NCI-H1930 (cell line): ENCODE results near the gene SLC7A5.
"Not testable (repeated sequence)": the region's sequence is repeated elsewhere in the genome, so short reads cannot be mapped to it uniquely, and the experiment has no call there.

Source experiments
- DNase-seq, 2 experiments: peaks; one replicate each; lab custom pipeline; 2025; lab: John Stamatoyannopoulos, UW

SLC7A5 gene

DNA sequence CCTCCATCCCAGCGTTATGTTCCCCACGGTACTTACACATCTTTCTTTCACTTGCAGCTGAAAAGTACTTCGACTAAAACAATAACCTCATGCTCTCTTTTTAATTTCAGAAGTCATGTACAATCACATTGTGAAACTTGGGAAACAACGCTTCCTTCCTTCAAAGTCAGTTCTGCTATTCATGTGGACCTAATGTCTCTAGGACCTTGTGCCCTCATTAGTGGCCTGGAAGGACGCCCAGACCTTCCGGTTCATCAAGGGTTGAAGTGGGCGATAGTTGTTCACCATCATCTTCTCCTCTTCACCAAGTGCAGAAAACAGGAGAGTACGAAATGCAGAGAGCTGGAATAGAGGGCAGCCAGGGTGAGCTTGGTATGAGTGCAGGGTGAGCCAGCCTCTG, 18.6 kb upstream of the SLC7A5 start:
- DNase-seq, result not testable (repeated sequence)

DNA sequence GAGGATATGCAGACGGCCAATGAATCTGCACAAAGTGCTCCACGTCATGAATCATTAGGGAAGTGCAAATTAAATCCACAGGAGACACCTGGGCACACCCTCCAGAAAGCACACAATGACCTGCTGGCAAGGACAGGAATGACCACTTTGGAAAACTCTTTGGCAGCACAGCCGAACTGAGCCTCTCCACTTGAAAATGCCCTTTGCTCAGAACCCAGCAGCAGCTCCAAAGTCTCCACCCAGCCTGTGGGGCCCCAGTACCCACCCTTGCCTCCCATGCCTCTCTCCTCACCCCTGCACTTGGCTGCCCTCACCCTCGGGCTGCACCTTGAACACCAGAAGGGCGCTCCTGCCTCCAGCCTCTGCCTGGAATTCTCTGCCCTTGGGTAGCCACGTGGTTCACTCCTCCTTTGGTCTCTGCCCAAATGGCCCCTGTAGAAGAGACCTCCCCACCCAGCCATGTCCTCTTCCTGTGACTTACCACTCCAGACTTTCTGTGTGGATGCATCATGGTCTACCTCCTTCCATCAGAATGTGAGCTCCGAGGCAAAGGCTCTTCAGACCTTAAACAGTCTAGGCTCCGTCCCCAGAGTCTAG, 16.2 kb upstream of the SLC7A5 start:
- DNase-seq, result not testable (repeated sequence)

DNA sequence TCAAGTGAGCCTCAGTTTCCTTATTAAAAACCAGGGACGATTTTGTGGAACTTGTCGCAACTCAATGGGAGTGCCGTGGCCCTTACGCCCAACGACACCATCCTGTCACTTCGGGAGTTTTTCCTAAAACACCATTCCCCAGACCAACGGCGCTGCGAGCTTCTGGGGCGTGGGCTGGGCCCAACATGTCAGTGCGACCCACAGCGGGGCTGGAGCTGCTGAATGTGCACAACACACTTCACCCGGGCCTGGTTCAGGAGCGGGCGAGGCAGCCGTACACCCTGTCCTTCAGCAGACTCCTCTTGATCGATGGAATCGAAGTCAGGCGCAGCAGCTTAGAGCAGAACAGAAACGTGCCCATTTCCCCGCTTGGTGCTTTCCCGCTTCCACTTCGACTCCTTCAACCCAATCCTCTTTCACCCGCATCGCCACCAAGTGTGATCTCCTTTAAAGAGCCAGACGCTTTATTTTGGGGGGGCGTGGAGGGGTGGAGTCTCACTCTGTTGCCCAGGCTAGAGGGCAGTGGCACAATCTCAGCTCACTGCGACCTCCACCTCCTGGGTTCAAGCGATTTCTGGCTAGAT, 13.2 kb upstream of the SLC7A5 start:
- DNase-seq, result no peak

DNA sequence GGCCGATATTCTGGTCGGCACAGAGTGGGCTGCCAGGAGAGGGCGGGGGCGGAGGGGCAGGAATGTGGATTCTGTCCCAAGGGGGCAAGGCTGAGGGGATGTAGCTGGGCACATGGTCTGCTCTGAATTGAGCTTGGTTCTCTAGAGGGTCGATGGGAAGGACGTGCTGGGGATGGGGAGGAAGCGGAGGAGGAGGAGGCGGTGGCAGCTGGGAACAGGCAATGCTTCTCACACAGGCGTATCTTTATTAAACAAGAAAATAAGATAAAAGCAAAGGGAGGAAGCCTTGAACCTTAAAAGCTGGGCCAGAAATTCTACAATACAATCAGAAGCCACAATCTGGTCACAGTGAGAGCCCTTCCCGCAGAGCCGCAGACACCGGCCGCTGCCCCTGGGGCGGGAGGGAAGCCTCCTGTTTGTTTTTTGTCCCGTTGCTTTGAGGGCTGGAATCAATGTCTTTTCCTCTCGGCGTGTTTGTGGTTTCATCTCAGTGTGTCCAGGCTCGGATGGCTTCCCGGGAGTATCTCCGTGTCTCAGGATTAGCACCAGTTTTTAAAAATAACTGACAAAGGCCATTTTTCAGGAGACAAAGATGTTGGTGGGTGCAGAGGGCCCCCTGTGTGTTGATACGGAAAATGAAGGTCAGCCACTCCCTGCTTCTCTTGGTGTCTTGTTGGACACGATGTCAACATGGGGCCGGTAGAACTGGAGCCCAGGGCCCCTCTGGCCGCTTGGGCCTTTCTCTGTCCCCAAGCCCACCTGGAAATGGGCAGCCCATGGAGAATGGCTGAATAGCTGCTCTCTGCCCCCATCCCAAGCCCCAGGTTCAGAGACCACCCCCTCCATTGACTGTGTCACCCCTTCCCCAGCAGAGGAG, 12.3 kb upstream of the SLC7A5 start:
- no peak for DNase-seq

DNA sequence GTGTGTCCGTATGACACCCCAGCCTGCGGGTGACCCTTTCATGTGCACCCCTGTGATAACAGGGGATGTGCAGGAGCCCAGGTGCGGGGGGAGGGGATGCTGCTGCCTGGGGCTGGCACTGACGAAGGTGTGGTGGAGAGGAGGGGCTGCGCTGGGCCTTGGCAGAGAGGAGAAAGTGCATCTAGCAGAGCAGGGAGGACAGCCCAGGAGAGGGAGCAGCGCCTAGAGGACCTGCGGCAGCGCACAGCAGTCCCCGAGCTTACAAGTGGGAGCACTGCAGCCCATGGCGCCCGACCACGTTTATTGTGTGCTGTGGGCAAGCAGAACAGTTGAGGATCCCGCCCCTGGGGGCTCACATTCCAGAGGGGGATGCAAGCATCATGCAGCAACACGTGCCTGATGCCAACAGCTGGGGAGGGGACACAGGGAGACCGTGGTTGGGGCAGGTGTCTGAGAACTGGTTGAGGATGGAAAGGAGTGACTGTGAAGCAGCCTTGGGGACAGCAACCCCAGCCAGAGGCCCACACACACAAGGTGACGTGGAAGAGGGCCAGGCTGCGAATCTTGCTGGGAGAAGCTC, 10.9 kb upstream of the SLC7A5 start:
- DNase-seq, result no peak

DNA sequence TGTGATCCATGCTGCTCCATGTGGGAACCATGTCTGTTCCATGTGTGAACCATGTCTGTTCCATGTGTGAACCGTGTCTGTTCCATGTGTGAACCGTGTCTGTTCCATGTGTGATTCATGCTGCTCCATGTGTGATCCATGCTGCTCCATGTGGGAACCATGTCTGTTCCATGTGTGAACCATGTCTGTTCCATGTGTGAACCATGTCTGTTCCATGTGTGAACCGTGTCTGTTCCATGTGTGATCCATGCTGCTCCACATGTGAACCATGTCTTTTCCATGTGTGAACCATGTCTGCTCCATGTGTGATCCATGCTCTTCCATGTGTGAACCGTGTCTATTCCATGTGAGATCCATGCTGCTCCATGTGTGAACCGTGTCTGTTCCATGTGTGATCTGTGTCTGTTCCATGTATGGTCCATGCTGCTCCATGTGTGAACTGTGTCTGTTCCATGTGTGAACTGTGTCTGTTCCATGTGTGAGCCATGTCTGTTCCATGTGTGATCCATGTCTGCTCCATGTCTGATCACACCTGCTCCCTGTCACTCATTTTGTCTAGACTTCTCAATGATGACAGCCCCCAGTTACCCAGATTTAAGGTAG, 10.2 kb upstream of the SLC7A5 start:
- not testable (repeated sequence) for DNase-seq

DNA sequence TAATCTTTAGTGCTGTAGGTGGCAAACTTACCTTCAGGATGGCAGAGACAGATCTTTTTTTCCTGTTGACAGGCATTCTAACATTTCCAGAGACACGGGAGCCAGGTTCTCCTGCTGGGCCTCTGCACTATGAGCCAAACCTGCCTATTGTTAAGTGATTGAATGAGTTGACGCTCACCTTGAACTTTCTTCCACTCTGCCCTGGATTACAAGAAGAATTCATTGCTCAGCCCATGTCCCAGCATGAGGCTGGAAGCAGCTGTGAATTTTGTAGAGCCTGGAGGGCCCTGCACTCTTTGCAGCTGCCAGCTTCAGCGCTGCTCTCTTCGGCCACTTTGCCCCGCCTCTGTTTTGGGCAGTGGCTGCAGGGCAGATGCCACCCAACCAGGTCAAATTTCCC, 9.4 kb upstream of the SLC7A5 start:
- no peak for DNase-seq

DNA sequence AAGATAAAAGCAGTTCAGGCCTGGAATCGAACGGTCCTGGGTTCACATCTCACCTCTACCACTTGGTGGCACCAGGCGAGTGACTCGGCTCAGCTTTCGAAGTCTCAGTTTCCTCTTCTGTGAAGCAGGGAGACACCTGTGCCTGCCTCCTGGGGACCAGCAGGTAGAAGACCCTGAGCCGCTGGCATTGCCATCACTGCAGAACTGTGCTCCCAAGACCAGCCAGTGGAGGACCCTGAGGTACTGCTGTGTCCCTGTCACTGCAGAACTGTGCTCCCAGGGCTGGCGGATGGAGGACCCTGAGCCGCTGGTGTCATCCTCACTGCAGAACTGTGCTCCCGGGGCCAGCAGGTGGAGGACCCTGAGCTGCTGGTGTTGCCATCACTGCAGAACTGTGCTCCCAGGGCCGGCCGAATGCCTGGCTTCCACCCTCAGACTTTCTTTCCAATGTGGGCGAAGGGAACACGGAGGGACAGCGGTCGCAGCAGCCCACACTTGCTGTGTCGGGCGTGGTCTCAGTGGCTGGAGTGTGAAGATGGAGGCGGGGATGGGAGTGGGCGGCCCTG, 8.7 kb upstream of the SLC7A5 start:
- no peak for DNase-seq

DNA sequence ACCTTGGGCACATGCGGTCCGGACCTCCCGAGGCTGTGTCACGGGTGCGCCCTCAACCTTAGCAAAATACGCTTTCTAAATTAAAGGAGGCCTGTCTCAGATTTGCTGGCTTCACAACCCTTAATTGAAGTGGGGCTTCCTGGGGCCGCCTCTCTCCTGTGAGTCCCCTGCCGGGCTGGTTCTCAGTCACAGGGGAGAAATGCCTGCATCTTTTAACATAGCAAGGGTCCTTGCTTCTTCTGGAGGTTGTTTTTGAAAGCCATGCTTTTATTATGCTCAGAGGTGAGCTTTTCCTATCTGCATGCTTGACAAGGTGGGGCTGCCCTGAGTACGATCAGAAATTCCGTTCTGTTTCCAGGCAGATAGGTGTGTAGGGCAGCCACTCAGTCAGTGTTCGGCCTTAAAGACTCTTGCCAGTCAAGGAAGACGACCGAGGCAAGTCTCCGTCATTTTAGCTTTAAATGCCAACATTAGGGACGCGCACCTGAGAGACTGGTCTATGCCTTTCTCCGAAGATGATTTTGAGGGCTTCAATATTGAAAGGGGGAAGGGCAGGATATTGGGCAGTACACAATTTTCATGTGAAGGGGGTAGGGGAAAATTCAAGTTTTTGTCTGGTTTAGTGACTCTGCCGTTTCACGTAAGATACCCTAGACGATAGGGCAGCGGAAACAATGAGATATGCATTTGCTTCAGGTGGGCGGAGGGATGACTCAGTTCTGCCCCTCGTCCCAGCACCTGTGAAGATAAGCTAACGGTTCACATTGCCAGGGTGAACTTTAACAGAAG, 5.5 kb upstream of the SLC7A5 start:
- DNase-seq, result no peak

DNA sequence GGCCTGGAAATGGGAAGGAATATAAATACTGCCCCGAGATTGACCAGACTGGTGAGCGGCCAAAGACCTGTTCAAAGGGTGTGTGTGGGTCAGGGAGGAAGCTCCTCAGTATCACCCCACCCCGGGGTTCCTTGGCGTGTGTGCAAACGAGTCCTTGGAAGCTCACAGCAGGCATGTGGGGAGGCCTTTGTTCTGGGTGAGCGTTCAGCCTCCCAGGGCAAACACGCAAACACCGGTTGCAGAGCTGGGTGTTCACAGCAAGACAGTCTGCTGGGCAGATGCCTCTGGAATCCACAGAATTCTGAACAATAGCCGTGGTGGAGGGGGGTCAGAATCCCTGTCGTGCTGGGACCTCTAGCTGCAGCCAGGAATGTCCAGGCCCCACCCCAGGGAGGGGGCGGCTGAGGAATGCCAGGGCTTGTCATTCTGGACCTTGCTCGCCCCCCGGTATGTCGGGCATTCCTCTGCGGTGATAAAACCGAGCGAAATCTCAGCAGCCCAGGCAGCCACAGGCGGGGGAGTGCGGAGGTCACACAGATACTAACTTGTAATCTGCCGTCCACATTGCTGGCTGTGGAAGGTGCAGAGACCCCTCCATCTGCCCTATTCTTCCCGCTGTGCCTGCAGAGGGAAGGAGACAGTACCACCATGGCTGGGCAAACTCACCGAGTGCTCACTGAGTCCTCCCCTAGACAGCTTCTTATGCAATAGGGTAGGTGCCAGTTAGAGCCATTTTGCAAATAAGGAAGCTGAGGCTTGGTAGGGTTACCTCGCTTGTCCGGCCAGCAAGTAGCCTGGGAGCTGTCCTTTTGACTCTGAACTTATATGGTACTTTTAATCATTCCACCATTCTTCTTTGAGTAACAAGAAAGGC, 1.3 kb upstream of the SLC7A5 start:
- DNase-seq, result peak; percentile 7 to 15

DNA sequence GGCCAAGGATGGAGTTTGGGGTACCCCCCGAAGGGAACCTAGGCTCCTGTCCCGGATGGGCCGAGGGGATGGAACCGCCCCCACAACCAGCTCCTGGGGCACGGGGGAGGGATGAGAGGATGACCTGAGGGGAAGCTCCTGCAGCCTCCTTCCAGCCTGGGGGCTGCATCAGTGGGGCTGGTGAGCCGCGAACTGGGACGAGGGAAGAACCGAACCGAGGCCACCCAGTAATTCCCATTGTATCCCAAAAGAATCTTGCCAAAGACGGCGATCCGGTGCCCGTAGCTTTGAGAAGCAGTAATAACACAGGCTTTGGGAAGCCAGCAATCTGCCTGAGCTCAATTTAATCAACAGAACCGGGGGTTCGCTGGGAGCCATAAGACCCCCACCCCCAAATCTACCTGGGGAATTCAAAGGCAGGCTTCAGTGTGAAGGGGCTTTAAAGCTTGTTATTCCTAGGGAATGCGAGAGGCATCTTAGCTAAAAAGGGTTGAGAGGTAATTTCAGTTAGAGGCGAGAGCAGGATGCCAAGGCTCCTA, 641 bp upstream of the SLC7A5 start:
- DNase-seq, result not testable (repeated sequence)

DNA sequence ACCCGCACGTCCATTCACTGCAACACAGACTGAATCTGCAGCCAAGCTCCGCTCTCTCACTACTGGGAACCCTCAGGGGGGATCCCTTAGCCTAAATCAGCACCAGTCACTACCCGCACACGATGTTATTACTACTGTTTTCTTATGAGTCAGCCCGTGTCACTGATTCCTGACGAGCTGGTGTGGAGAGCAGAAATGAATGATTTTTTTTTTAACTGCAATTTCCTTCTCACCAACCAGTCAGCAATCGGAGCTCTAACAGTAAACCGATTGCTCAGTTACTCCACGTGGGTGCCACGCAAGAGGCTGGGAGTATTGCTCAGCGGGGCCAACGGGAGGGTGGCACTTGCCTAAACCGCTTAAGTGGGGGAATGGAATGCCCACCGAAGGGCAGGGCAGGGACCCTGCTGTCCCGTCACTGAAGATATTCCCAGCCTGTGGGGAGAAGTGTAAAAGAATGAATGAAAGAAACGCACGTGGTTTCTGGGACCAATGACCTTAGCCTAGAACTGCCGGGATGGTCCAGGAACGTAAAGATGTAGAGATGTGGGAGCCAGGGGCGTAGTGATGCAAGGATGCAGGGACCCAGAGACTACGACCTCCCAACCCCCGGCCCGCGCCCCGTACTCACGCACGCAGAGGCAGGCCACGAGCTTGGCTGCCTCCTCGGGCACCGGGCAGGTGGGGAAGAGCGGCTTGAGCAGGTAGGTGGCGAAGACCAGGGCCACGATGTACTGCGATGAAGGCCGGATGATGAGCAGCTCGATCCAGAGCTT, 865 bp downstream of the SLC7A5 start:
- DNase-seq, result not testable (repeated sequence)

DNA sequence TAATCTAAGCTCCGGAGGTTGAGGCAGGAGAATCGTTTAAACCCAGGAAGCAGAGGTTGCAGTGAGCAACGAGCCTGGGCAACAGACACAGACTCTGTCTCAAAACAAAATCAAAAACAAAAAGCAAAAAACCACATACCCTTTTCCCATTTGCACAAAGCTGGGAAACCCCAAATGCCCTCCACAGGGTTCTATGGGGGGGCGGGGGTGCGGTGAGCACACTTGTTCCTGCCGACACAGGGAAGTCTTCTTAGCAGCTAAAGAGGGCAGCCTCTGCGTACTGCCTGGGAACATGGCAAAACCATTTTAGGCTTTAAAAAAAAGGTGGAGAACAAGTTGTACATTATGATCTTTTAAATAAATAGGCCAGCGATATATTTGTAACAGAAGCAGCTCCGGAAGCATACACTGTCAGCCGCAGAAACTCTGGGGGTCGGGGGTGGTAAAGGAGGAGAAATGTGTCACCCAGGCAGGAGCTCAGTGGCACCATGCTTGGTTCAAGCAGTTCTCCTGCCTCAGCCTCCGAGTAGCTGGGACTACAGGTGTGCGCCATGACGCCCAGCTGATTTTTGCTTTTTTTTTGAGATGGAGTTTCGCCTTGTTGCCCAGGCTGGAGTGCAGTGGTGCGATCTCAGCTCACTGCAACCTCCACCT, 3.3 kb downstream of the SLC7A5 start:
- DNase-seq, result not testable (repeated sequence)

DNA sequence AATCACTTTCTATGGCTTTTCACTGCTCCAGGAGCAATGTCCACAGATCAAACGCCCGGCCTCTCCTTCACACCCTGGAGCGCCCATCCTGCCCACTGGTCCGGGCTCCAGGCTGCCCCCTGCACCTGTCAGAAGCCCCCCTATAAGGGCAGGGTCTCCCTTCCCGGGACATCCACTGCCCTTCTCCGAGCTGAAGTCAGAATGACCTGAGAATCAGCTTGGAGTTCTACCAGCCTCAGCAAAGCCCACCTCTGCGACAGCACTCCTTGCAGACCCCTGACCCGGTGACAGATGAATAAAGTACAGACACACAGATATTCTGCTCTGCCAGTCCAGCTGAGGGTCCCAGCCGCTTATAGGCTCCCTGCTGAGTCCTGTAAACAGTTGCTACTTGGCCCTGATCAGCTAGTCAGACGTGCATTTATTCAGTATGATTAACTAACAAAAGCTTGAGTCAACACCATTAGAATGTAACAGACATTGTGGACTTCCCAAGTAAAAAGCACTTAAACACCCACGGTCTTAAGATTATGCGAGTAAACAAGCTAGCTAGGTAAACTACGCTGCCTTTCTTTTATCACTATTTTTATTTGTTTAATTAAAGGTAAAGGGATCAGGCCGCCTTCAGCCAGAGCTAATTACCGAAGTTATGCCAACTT, 4.8 kb downstream of the SLC7A5 start:
- no peak for DNase-seq

DNA sequence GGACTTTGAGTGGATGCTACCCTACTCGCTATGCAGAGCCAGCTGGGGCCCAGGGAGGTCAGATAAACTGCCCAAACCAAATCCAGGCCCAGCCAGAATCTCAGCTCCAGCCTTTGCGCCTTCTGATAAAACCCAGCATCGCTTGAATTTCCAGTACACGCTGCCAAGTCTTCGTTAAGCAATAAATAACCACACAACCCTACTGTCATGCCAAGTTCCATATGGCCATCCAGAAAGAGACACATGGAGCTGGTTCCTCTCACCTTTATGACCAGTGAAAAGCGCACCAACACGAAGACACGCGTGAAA, 6.0 kb downstream of the SLC7A5 start:
- not testable (repeated sequence) for DNase-seq

DNA sequence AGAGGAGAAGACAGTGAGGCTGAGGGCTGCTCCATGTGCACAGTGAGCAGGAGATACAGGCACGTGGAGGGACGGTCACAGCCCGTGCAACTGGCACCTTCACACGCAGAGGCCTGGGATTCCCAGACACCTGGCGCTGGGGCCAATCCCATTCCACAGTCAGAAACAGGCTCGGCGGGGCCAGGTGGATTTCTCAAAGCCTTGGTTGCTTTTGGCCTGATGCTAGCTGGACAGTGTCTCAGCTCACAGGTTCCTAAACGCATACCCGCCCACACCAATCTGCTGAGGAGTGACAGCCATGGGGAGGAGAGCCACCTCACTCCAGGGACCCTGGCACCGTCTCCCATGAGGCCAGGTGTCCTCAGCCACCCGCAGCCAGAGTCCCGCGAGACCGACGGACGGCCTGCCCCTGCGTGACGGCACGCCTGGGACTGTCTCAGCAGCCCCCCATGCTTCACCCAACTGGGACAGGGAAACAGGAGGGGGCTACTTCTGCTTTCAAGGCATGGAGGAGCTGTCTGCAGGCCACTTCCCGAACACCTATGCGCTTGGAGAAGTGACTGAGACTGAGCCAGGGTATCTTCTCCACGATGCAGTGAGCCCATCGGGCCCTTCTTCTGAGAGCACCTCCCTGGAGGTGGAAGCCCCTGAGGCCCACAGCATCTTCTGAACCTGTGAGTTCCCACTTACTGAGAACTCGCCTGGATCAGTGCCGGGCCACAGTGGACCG, 6.5 kb downstream of the SLC7A5 start:
- not testable (repeated sequence) for DNase-seq

DNA sequence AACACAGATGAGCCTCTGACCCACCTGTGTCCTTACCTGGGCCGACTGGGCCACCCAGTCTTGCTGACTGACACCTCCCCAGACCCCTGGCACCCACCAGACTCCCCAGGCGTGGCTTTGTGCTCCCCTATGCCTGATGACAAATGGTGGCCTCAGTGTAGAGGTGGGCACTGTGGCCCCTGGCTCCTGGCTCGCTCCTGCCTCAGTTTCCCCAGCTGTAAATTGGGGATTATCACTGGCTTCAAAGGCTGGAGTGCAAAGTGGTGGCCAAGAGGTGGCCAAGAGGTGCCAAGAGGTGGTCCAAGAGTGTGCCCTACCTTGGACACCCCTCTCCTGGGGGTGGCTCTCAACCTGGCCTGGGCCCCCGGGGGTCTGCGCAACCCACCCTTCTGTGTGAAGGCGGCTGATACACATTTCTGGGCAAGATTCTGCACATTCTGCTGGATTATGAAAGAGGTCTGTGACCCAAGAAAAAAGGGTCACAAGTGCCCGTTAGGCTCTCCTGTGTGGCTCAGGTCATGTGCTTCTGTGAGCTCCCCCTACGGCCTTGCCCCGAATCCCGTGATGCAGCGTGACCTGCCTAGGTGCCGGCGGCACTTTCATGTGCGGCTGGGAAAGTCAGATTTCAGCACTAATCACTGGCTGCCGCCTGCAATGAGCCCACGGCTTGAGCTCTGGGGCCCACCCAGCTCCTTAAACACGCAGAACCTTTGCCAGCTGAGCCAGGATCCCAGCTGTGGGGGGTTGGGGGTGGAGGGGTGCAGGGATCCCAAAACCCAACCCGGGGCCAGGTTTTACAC, 7.8 kb downstream of the SLC7A5 start:
- not testable (repeated sequence) for DNase-seq
